GM12892 (cell line): ENCODE data around the gene DPM3.
"Not testable (repeated sequence)": the region's sequence is repeated elsewhere in the genome, so short reads cannot be mapped to it uniquely, and the experiment has no call there.

Experiments used
- DNase-seq: peaks from one replicate; pipeline ENCODE4 v3.0.0; 2011; ENCODE audit not compliant: insufficient read length
- FAIRE-seq: peaks from 2 replicates; lab custom pipeline; 2011; peaks lifted over from hg19 to GRCh38; lab: Jason Lieb, UNC
- POLR2A ChIP-seq: IDR thresholded peaks from 2 replicates; pipeline ENCODE4 v1.6.1; 2011; ENCODE audit warnings: low read depth, low read length, control low read depth
- POLR2AphosphoS5 ChIP-seq: IDR thresholded peaks from 2 replicates; pipeline ENCODE4 v1.6.1; 2011; ENCODE audit warnings: low read depth, low read length, control low read depth
- TAF1 ChIP-seq: IDR thresholded peaks from 2 replicates; pipeline ENCODE4 v1.6.1; 2011; ENCODE audit warnings: low read depth, mild to moderate bottlenecking, control low read depth, low read length, borderline replicate concordance

DPM3 gene

GRCh38 chr1:155173478-155174323, 33.4 kb upstream of the DPM3 start, which contains the start of gene TRIM46:
Gene TRIM46, plus strand, starts transcription at chr1:155173849. Its CDS starts 118 bp downstream, at chr1:155173967.
- TF ChIP-seq TAF1, result no peak
- TF ChIP-seq POLR2A, result no peak
- TF ChIP-seq POLR2AphosphoS5, result no peak
- FAIRE-seq, result peak; percentile 60
- peak; percentile 74 for DNase-seq

DNA sequence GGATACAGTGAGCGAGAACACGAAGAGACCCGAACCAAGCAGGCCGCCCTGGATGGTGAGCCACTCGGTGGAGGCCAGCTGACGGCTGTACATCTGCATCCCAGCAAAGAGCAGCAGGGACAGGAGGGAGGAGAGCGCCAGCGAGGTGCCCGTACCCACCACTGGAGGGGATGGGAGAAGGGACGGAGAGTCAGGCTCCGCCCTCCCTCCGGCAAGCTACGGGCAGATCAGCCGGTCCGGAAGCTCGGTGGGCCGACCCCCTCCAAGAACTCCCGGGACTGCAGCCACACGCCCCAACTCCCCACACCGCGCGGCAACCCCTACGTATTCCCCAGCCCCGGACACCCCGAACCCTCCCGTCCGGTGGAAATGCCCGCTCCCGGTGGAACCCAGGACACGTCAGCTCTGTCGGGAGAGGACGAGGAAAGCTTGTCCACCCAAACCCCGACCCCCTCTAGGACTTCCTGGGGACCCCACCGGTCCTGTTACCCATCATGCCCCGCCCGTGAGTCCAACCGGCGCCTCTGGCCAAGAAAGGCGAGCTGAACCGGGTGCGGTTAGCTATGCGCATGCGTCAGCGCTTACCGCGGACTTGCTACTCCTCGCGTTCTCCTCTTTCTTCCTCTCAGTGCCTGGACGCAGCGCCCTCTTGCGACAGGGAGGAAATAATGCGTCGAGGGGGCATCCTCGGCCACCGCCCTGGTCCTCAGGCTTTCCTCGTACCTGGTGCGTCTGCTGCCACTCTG, 32.6 kb upstream of the DPM3 start, which contains the start of gene KRTCAP2:
TSS of gene KRTCAP2 (minus strand) at position 573 of the 746 bp plus-strand sequence. CDS start at position 493, 80 bp downstream.
- FAIRE-seq, result peak; percentile 100
- peak; percentile 96 for DNase-seq
- peak; percentile 88 for TF ChIP-seq POLR2AphosphoS5
- peak; percentile 85 for TF ChIP-seq POLR2A
- peak; percentile 36; the same call in 1 of the 2 replicates for TF ChIP-seq TAF1

DNA sequence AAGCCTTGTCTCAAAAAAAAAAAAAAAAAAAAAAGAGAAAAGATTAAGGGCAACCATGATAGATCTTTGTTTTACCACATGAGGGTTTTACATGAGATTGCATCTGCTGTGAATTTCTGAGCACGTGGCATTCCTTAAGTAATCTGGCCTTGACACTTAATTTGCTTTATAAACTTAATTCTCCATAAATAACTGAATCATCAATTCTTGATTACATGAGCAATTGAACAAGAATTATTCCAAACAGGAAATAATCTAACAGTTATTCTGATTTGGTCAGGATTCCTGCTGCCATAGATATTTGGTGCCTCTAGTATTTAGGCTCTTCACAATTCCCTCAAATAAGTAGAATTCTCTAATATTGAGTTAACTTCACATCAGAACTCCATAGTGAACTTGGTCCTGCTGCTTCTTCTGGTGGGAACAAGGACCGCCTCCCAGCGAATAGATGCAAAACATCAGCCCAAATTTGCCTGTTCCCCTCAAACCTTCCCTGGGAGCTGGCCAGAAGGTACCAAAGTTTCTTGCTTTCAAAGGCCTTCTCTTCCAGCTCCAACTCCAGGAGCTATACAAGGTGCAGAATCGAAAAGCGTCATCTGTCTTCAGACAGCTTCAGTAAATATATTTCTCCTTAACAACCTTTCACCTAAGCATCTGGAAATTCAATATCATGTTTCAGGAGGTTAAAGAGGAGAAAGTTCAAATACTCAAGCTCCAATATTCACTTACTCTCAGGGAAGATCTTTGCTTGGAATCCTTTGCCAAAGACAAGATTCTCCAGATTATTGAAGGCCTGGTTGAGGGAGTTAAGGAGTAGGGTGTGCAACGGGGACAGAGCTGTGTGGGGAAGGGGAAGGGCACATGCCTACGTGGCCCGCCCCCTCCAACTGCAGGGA, 31.8 kb upstream of the DPM3 start:
- FAIRE-seq (no peak), DNase-seq (no peak)
- no peak for TF ChIP-seq TAF1
- no peak for TF ChIP-seq POLR2AphosphoS5
- no peak for TF ChIP-seq POLR2A

GRCh38 chr1:155170806-155171205, 30.5 kb upstream of the DPM3 start:
- no peak for DNase-seq
- no peak for TF ChIP-seq POLR2A
- no peak for TF ChIP-seq POLR2AphosphoS5
- no peak for TF ChIP-seq TAF1
- FAIRE-seq, result no peak

DNA sequence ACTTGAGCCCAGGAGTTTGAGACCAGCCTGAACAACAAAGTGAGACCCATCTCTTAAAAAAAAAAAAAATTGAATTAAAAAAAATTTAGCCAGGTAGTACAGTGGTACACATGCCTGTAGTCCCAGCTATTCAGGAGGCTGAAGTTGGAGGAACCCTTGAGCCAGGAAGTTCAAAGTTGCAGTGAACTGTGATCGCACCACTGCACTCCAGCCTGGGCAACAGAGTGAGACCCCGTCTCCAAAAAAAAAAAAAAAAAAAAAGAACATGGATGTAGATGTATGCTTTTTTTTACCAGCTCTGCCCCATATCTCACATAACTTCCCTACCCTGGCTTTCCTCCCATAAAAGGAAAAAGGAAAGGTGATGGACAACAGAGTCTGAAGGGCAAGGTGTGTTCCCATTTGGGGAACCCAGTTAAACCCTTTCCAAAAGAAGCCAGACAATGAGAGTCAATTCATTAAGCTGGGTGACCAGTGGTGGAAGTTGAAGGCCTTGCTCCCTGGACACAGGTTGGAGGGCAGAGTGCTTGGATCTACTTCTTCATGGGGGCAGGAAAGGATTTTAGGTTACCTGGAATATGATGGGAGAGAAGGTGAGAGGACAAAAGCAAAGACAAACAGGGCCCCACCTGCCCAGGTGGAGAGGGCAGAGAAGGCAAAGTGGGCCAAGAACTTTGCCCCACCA, 29.9 kb upstream of the DPM3 start:
- DNase-seq (no peak), FAIRE-seq (no peak)
- no peak for TF ChIP-seq POLR2AphosphoS5
- TF ChIP-seq POLR2A, result no peak
- no peak for TF ChIP-seq TAF1

- DNase-seq (no peak), FAIRE-seq (no peak)
- no peak for TF ChIP-seq POLR2AphosphoS5
- TF ChIP-seq TAF1, result no peak
- TF ChIP-seq POLR2A, result no peak
These were observed 29.2 kb upstream of the DPM3 start for GRCh38 chr1:155169541-155169940.

DNA sequence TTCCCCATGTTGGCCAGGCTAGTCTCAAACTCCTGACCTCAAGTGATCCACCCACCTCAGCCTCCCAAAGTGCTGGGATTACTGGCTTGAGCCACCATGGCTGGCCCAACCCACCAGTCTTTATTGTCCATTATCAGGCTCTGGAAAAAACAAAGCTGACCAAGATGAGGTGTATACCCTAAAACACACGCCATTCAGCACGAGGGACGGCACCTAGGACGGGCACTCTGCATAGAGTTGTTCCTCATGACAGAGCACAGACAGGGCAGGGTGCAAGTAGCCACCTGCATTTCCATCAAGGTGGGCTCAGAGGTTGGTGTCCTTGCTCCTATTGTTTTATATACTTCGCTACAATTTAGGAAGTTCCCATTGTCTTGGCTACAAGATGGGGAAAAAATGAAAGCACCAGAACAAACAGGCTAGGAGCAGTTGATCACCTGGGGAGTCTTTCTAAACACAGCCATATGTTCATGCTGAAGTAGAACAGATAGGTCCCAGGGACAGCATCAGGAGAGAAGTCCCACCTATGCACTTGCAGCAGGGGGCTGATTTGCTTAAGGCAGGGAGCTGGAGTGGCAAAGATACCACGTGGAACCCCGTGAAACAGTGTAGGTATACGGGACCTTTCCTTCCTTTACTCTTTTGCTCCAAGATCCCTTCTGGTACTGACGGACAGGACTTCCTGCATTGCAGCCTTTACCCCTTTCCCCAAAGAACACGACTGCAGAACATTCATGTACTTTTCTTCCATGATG, 28.3 kb upstream of the DPM3 start:
- DNase-seq, result no peak
- TF ChIP-seq POLR2AphosphoS5 (no peak), POLR2A (no peak), TAF1 (no peak)

DNA sequence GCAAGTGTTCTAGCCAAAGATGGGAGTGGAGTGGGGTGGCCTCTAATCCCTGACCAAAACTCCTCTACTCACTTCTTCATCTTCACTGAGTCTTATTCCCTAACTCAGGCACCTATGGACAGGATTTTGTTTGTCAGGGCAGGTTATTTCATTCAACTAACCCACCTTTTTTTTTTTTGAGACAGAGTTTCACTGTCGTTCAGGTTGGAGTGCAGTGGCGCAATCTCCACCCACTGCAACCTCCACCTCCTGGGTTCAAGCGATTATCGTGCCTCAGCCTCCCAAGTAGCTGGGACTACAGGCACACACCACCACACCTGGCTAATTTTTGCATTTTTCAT, 27.7 kb upstream of the DPM3 start:
- not testable (repeated sequence) for FAIRE-seq

More for the DNA sequence above, 28.3 kb upstream of the DPM3 start:
- FAIRE-seq, result no peak

DNA sequence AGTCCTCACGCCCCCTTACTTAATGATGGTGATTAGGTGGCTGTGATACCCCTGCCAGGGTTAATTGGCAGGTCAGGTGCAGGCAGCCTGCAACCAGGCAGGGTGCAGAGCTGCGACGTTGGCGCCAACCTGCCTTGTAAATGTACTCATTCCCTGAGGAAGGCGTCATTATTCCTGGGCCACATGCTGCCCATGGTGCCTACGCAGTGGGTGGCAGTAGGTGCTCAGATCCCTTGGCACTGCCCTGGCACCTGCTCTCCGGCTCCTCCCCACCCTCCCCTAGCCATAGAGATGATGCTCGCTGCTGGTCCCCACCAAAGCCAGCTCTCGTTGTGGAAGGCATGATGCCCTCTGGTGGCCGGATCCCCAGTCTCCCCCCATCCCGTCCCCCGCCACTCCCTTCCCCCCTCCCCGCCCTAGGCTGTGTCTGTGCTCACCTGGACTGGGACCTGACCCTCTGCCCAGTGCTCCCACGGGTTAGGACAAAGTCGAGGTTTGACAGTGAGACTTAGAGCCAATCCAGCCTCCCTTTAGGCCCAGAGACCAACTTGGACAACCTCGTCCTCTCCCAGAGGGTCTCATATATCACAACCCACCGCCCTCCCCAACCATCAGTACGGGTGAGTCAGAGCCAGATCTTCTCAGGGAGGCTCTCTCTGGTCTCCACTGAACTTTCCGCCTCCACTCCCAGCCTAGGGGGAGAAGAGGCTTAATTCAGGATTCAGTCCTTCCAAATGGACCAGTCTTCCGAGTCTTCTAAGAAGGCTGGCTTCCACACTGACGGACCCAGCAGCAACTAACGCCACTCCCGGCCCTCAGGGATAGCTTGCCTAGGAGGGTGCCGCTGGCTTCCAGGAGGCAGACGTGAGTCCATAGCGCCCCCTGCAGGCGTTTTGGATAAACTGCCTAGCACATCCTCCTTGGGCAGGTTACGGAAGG, 27.1 kb upstream of the DPM3 start:
- peak; percentile 91 for FAIRE-seq
- TF ChIP-seq POLR2A (no peak), POLR2AphosphoS5 (no peak), TAF1 (no peak)
- no peak for DNase-seq

More for the DNA sequence above, 27.7 kb upstream of the DPM3 start:
- not testable (repeated sequence) for DNase-seq
